Dermis microvascular lymphatic vessel endothelial cell (primary cell): ENCODE measurements around the gene ZNRF3. TPM values are rescaled to one million over a fixed set of nuclear protein-coding genes. Genes with fewer than 3 reads are reported as not detected.
"Not testable (repeated sequence)": the region's sequence is repeated elsewhere in the genome, so short reads cannot be mapped to it uniquely, and the experiment has no call there.

ENCODE experiments used
- DNase-seq, 2 donors: peaks; one replicate each; pipeline versions ENCODE4 v3.0.0 to v3.0.0-alpha.2; 2010; ENCODE audit warnings: low read depth in 2 of 2
- total RNA-seq: library from RNA; depleted of rRNA; stranded (reverse); fragments of >200 nt; gene quantifications from 2 replicates; pipeline ENCODE4 v1.2.1, GENCODE V29; 2014

Gene ZNRF3
- total RNA-seq, 1 donor from 2014 or later, result 1.5 TPM

GRCh38 chr22:29065468-29066190 is 182.3 kb downstream of the ZNRF3 start:
- DNase-seq, result no peak

- no peak for DNase-seq
Observed at GRCh38 chr22:29069463-29069862, 186.1 kb downstream of the ZNRF3 start.

GRCh38 chr22:29070490-29070889 is 187.1 kb downstream of the ZNRF3 start:
- DNase-seq, result no peak

- DNase-seq, result peak in 1 of 2 donors; percentile 24
Observed at GRCh38 chr22:29071261-29072045, 188.1 kb downstream of the ZNRF3 start.

- DNase-seq, result peak in 1 of 2 donors; percentile 65
Observed at GRCh38 chr22:29072193-29072978, 189.0 kb downstream of the ZNRF3 start.

GRCh38 chr22:29072979-29073617 is 189.7 kb downstream of the ZNRF3 start, which contains the start of gene KREMEN1:
Gene KREMEN1, plus strand, starts transcription at chr22:29073035. Its CDS starts 96 bp downstream, at chr22:29073131.
- DNase-seq, result no peak

GRCh38 chr22:29073618-29074275 is 190.4 kb downstream of the ZNRF3 start:
- peak in 1 of 2 donors; percentile 14 for DNase-seq

GRCh38 chr22:29074276-29074772 is 191.0 kb downstream of the ZNRF3 start:
- DNase-seq, result no peak

GRCh38 chr22:29078036-29078868 is 194.9 kb downstream of the ZNRF3 start:
- DNase-seq, result no peak

- DNase-seq, result no peak
Observed at GRCh38 chr22:29078869-29079207, 195.5 kb downstream of the ZNRF3 start.

- DNase-seq, result peak in 1 of 2 donors; percentile 12
Observed at GRCh38 chr22:29079218-29079901, 196.0 kb downstream of the ZNRF3 start.

- no peak for DNase-seq
Observed at GRCh38 chr22:29080106-29080975, 197.0 kb downstream of the ZNRF3 start.

- DNase-seq, result no peak
Observed at GRCh38 chr22:29081517-29082236, 198.3 kb downstream of the ZNRF3 start.

GRCh38 chr22:29082826-29083545 is 199.6 kb downstream of the ZNRF3 start:
- no peak for DNase-seq

GRCh38 chr22:29083576-29083932 is 200.2 kb downstream of the ZNRF3 start:
- not testable (repeated sequence) for DNase-seq

- DNase-seq, result no peak
Observed at GRCh38 chr22:29083933-29084591, 200.7 kb downstream of the ZNRF3 start.
